RWPE1 (cell line): ENCODE results near the gene RPGRIP1L.
A peak's percentile ranks its signal among the peaks of the same experiment; 100 is the strongest.

Experiments used
- CTCF ChIA-PET: fragments of 350-600 bp; sonication (Branson Sonifier 250); formaldehyde crosslinking; extraction: SDS; loops from one replicate; lab custom pipeline; 2021; lab: Yijun Ruan, JAX
- POLR2A ChIA-PET: fragments of 400-600 bp; formaldehyde crosslinking; extraction: SDS; loops from one replicate; lab custom pipeline; 2020; ENCODE audit warnings: antibody characterized with exemption; ENCODE audit not compliant: low non-redundant PET; lab: Yijun Ruan, JAX
- DNase-seq: peaks from one replicate; pipeline ENCODE4 v3.0.0; 2012; ENCODE audit warnings: low spot score
- H3K27ac ChIP-seq: fragments of 450-650 bp; 2 replicates; pipeline ENCODE4 v1.5.1; 2017
- TF ChIP-seq, protein P1 (sequence below): fragments of 450-650 bp; conservative IDR thresholded peaks from 2 replicates; pipeline ENCODE4 v1.5.1; 2017; ENCODE audit warnings: low read depth, mild to moderate bottlenecking

Gene RPGRIP1L

DNA sequence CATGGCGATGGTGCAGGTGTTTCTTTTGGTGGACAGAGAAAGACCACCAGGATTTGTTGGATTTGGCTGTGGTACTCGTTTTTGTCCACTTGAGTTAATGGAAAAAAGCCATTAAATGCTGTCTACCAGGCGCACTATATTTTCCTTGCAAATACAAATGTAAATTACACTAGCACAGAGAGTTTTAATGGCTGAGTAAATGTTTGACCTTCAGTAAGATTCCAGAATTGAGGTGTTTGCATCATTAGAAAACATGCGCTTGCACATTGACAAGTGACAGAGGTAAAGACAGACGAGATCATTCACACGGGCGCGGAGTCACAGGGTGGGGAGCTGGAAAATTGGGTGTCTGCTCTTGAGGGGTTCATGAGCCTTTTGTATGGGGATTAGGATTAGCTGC lies 147.1 kb downstream of the RPGRIP1L start:
- CTCF ChIA-PET, result no interaction called here
- POLR2A ChIA-PET, result no interaction called here
- no peak overlapping the region for H3K27ac ChIP-seq
- DNase-seq, result no peak
- TF ChIP-seq, protein P1, sequence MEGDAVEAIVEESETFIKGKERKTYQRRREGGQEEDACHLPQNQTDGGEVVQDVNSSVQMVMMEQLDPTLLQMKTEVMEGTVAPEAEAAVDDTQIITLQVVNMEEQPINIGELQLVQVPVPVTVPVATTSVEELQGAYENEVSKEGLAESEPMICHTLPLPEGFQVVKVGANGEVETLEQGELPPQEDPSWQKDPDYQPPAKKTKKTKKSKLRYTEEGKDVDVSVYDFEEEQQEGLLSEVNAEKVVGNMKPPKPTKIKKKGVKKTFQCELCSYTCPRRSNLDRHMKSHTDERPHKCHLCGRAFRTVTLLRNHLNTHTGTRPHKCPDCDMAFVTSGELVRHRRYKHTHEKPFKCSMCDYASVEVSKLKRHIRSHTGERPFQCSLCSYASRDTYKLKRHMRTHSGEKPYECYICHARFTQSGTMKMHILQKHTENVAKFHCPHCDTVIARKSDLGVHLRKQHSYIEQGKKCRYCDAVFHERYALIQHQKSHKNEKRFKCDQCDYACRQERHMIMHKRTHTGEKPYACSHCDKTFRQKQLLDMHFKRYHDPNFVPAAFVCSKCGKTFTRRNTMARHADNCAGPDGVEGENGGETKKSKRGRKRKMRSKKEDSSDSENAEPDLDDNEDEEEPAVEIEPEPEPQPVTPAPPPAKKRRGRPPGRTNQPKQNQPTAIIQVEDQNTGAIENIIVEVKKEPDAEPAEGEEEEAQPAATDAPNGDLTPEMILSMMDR, result no peak

DNA sequence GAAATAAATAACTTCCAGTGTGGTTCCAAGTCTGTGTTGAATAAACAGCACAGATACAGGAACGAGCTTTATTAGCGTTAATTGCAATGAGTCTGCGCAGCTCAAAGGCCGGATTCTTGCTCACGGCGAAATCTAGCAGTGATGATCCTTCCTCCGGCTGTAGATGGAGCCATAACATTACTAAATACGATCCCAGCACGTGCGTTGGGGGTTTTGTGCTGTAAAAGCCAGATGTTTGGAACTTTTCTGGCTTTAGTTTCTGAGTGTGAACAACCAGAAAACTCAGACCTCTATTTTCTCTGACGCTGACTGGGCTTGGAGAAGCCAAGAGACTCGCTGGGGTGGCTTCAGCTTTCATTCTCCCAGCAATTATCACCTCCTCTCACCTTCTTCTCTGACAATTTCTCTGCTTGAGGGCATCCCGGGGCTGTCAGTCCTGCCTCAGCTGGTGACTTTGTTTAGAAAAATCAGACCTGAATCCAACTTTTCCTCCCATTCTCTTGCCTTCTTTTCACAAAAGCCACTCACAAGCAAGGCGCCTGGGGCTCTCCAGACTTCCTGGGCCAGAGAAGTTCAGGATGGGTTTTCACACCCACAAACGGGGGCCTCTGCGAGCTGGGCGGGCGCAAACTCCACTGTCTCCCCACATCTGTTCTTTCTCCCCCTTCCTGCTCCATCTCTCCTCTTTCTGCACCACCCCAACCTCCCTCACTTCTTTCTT lies 153.5 kb downstream of the RPGRIP1L start:
- DNase-seq, result peak; percentile 82
- TF ChIP-seq, protein P1, result peak; percentile 71
- CTCF ChIA-PET, result interaction anchor here (0.5 to 1.1 kb wide), 10 partner anchors 9 to 1485 kb away, joined by 3 to 6 read pairs (median 3); no protein-coding TSS in a partner anchor
- POLR2A ChIA-PET, result no interaction called here
- H3K27ac ChIP-seq, result no peak overlapping the region
